Subcutaneous adipose tissue (tissue), 4 donors: Measurements from ENCODE around the gene TPI1. TPM values are rescaled to one million over a fixed set of nuclear protein-coding genes. Genes with fewer than 3 reads are reported as not detected.

Experiments used
- CTCF ChIP-seq: fragments of 450-650 bp; IDR thresholded peaks from one replicate; pipeline ENCODE4 v1.5.1; 2016; ENCODE audit warnings: low read depth, mild to moderate bottlenecking, control low read depth, antibody characterized with exemption, moderate library complexity
- total RNA-seq, 4 donors: library from RNA; depleted of rRNA; stranded (reverse); fragments of >200 nt; gene quantifications; one replicate each; pipeline ENCODE4 v1.1.0, GENCODE V29; 2016

The TPI1 gene
- total RNA-seq, 4 donors from 2014 or later = 207 to 328 (median 256) TPM

- TF ChIP-seq CTCF = no peak
Observed at GRCh38 chr12:6851153-6851920, 16.0 kb upstream of the TPI1 start, which contains the start of gene CDCA3. CDCA3 (minus strand) TSS chr12:6851286; CDS start chr12:6850952, 334 bp downstream.

GRCh38 chr12:6851921-6852650, 15.2 kb upstream of the TPI1 start, which contains the start of gene USP5:
USP5 (plus strand) TSS chr12:6852150; CDS start chr12:6852180, 30 bp downstream.
- TF ChIP-seq CTCF = no peak

GRCh38 chr12:6852651-6853354, 14.5 kb upstream of the TPI1 start:
- TF ChIP-seq CTCF = no peak

- TF ChIP-seq CTCF = no peak
Observed at GRCh38 chr12:6853626-6854025, 13.7 kb upstream of the TPI1 start.

GRCh38 chr12:6854036-6854435, 13.3 kb upstream of the TPI1 start:
- no peak for TF ChIP-seq CTCF

GRCh38 chr12:6855322-6855721, 12.0 kb upstream of the TPI1 start:
- TF ChIP-seq CTCF = no peak

- TF ChIP-seq CTCF = no peak
Observed at GRCh38 chr12:6858799-6859198, 8.5 kb upstream of the TPI1 start.
